K562 (cell line): ENCODE measurements around the gene TMEM179. TPM values are rescaled to one million over a fixed set of nuclear protein-coding genes. Genes with fewer than 3 reads are reported as not detected.

Source experiments
- ATAC-seq: fragments of 200-7000 bp; cut with Tn5 transposase; 3 replicates; pipeline ENCODE4 v1.9.1; 2020; ENCODE audit warnings: moderate library complexity
- BruUV-seq: library from RNA; stranded (reverse); fragments of 400-500 nt; replicated peaks from 2 replicates; lab custom pipeline; 2021; lab: Mats Ljungman, UMichigan
- CTCF ChIA-PET: fragments of 300-600 bp; formaldehyde crosslinking; extraction: SDS; loops from one replicate; lab custom pipeline; 2021; ENCODE audit warnings: low intra/inter-chr PET ratio; lab: Yijun Ruan, JAX
- POLR2A ChIA-PET: fragments of 300-600, 350-650 bp; sonication (Branson Sonifier 250); formaldehyde crosslinking; extraction: SDS; loops from one replicate; lab custom pipeline; 2021; ENCODE audit warnings: antibody characterized with exemption, inconsistent platforms; lab: Yijun Ruan, JAX
- DNase-seq, 4 experiments: peaks; one replicate each; pipeline versions ENCODE4 v3.0.0 to v3.0.0-alpha.2; 2011 to 2018; ENCODE audit warnings: low spot score in 3 of 4, mixed read lengths in 3 of 4; ENCODE audit errors: extremely low read depth in 1 of 4
- FAIRE-seq: peaks from 2 replicates; lab custom pipeline; 2011; peaks lifted over from hg19 to GRCh38; lab: Jason Lieb, UNC
- H2AFZ ChIP-seq: 2 replicates; pipeline ENCODE4 v1.6.0; 2011; ENCODE audit warnings: low read depth, low read length, control low read depth, inconsistent platforms
- H3K27ac ChIP-seq: fragments of 200-600 bp; 3 replicates; pipeline ENCODE4 v1.8.0; 2011; ENCODE audit warnings: low read depth, mild to moderate bottlenecking, control low read depth, inconsistent platforms, low read length, moderate library complexity, mixed read lengths; ENCODE audit errors: extremely low read depth
- H3K27me3 ChIP-seq, 2 experiments: fragments of 300-600 bp in 1 of 2; 2 replicates in 1 of 2; 3 replicates in 1 of 2; pipeline versions ENCODE4 v1.6.0 to v1.8.0; 2011; ENCODE audit warnings: inconsistent platforms in 2 of 2, low read length in 2 of 2, mild to moderate bottlenecking in 1 of 2, mixed read lengths in 1 of 2, moderate library complexity in 1 of 2; ENCODE audit not compliant: control insufficient read depth in 2 of 2, insufficient read depth in 2 of 2
- H3K36me3 ChIP-seq: fragments of 300-600 bp; 3 replicates; pipeline ENCODE4 v1.8.0; 2011; ENCODE audit warnings: mild to moderate bottlenecking, low read length, inconsistent platforms; ENCODE audit not compliant: control insufficient read depth, insufficient read depth
- H3K4me1 ChIP-seq, 2 experiments: fragments of 200-600 bp in 1 of 2; replicated peaks in 1 of 2; 2 replicates in 1 of 2; 3 replicates in 1 of 2; pipeline versions ENCODE4 v1.5.1 to v1.8.0; 2011; ENCODE audit warnings: inconsistent platforms in 2 of 2, low read length in 2 of 2, mild to moderate bottlenecking in 1 of 2, mixed read lengths in 1 of 2, moderate library complexity in 1 of 2; ENCODE audit not compliant: control insufficient read depth in 2 of 2, insufficient read depth in 2 of 2
- H3K4me2 ChIP-seq: 2 replicates; pipeline ENCODE4 v1.6.1; 2011; ENCODE audit warnings: low read length, control low read depth, inconsistent platforms, mixed read lengths; ENCODE audit not compliant: insufficient read depth
- H3K4me3 ChIP-seq: fragments of 200-600 bp; sonication (generic), shearing (Covaris generic); 2 replicates; pipeline ENCODE4 v1.5.1; 2016; ENCODE audit warnings: control low read depth, inconsistent platforms
- H3K79me2 ChIP-seq: fragments of 200-600 bp; 3 replicates; pipeline ENCODE4 v1.8.0; 2011; ENCODE audit warnings: low read length, inconsistent platforms; ENCODE audit not compliant: control insufficient read depth, insufficient read depth
- H3K9ac ChIP-seq, 2 experiments: 2 replicates each; pipeline versions ENCODE4 v1.6.0 to v1.6.1; 2011; ENCODE audit warnings: low read depth in 2 of 2, low read length in 2 of 2, control low read depth in 1 of 2, inconsistent platforms in 1 of 2, mild to moderate bottlenecking in 1 of 2, mixed read lengths in 1 of 2; ENCODE audit not compliant: insufficient read depth in 1 of 2
- H3K9me1 ChIP-seq: one replicate; pipeline ENCODE4 v1.6.0; 2011; ENCODE audit warnings: inconsistent platforms, mild to moderate bottlenecking, low read length, moderate library complexity; ENCODE audit not compliant: control insufficient read depth, insufficient read depth
- H3K9me3 ChIP-seq: replicated peaks from 2 replicates; pipeline ENCODE4 v1.5.1; 2011; ENCODE audit warnings: low read depth, low read length, inconsistent platforms; ENCODE audit not compliant: control insufficient read depth, insufficient read depth
- H4K20me1 ChIP-seq: replicated peaks from 2 replicates; pipeline ENCODE4 v1.6.1; 2011; ENCODE audit warnings: low read length, inconsistent platforms, mixed read lengths; ENCODE audit not compliant: control insufficient read depth, insufficient read depth
- GMEB1 ChIP-seq: fragments of 250-450 bp; sonication (Bioruptor Pico); IDR thresholded peaks from 2 replicates; pipeline ENCODE4 v1.4.0; 2020; ENCODE audit warnings: mild to moderate bottlenecking
- SIRT6 ChIP-seq: IDR thresholded peaks from one replicate; pipeline ENCODE4 v1.6.1; 2012; ENCODE audit warnings: low read depth, mild to moderate bottlenecking, control low read depth, inconsistent platforms, low read length, moderate library complexity
- ZBTB43 ChIP-seq: sonication (generic); formaldehyde crosslinking; IDR thresholded peaks from 2 replicates; pipeline ENCODE4 v1.8.0; 2023; ENCODE audit warnings: mild to moderate bottlenecking, missing genetic modification reagents
- WGBS: fragments of 100-300 bp; shearing (Covaris generic); methylation state at CpG from one replicate; pipeline ENCODE4 v1.1.6; 2016; ENCODE audit warnings: low coverage, mixed read lengths; ENCODE audit not compliant: insufficient coverage; ENCODE audit errors: missing lambda C conversion rate; 5-methylcytosine and 5-hydroxymethylcytosine counted together
- in situ Hi-C: fragments of 300-500 bp; cut with MboI; formaldehyde crosslinking; loops from 4 replicates; pipeline ENCODE4 v1.15.0; 2018; ENCODE audit warnings: inconsistent platforms, mixed read lengths
- intact Hi-C: fragments of 100-400 bp; cut with micrococcal nuclease; formaldehyde crosslinking; loops from 2 replicates; pipeline ENCODE4 v1.14.2; 2022
- polyA plus RNA-seq, 8 experiments: library from polyadenylated mRNA; depleted of rRNA in 4 of 8; stranded (reverse) in 5 of 8; unstranded in 3 of 8; fragments of >200 nt; fragmentation: Nextera tagmentation in 2 of 8; fragmentation: Illumina TruSeq in 1 of 8; extraction: Ambion mirVana in 2 of 8; extraction: Trizol in 1 of 8; gene quantifications; 2 replicates each; pipeline versions ENCODE4 v1.2.1 to v1.2.3, GENCODE V29; 2011 to 2014; ENCODE audit warnings: inconsistent platforms in 1 of 8, missing spikeins in 1 of 8
- total RNA-seq, 7 experiments: library from RNA; depleted of rRNA in 6 of 7; stranded (reverse); fragments of >200 nt in 6 of 7; fragmentation: Illumina TruSeq in 2 of 7; extraction: Trizol in 2 of 7; gene quantifications; 2 replicates each; pipeline versions ENCODE4 v1.2.1 to v1.2.3, GENCODE V29; 2011 to 2021; ENCODE audit warnings: low replicate concordance in 1 of 7

TMEM179 gene
- total and polyA plus RNA-seq, 9 of the 15 experiments (the other 6 are each of a cell fraction or from before 2014, with no cell fraction given): not detected

DNA sequence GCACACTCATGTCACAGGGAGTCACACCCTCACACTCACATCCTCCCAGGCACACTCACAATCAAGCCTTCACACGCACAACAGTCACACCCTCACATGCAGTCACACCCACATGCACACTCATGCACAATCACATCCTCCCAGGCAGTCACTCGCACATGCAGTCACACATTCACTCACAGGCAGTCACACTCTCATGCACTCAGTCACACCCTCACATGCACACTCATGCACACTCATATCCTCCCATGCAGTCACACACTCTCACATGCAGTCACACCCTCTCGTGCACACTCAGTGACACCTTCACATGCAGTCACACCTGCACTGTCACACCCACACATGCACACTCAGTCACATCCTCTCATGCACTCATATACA lies 12.3 kb downstream of the TMEM179 start:
- Histone ChIP-seq H3K27me3 (peaks cover 9 to 30% of the 10 kb centered on the region in 2 experiments; a peak in 3 of 5 replicates), H3K9me1 (no peaks in the 10 kb centered on the region), H3K27ac (no peak overlapping the region), H4K20me1 (peaks cover 9% of the 10 kb centered on the region; the same call in 1 of the 2 replicates), H3K4me1 (peaks cover 0 to 15% of the 10 kb centered on the region in 2 experiments; a peak in 2 of 5 replicates), H3K4me3 (no peak overlapping the region), H3K4me2 (no peak overlapping the region), H3K79me2 (no peaks in the 10 kb centered on the region), H3K9me3 (no peaks in the 10 kb centered on the region), H3K9ac (no peak overlapping the region), H3K36me3 (no peaks in the 10 kb centered on the region), H2AFZ (no peak overlapping the region)
- WGBS: 0% methylated on average over 1 of the region's 3 CpGs
- ChIA-PET CTCF (no interaction called here), POLR2A (no interaction called here)
- no peak for DNase-seq
- in situ Hi-C loops (no loop called here), intact Hi-C loops (no loop called here)
- no peak for ATAC-seq
- TF ChIP-seq GMEB1 (CRISPR knock-in tag) (no peak), ZBTB43 (CRISPR knock-in tag) (peak; percentile 67; the same call in 1 of the 2 replicates), SIRT6 (no peak)
- FAIRE-seq: no peak
- no TSS peak for BruUV-seq
